Stimulated activated CD8-positive, alpha-beta memory T cell treated with anti-CD3 and anti-CD28 coated beads, Interleukin-15, amount 100 ng/mL, for 24 hours (primary cell): ENCODE data around the gene ARHGAP1.

Experiments used
- DNase-seq: peaks from one replicate; pipeline ENCODE4 v3.0.0-alpha.2; 2020; ENCODE audit warnings: low read depth

The ARHGAP1 gene

DNA sequence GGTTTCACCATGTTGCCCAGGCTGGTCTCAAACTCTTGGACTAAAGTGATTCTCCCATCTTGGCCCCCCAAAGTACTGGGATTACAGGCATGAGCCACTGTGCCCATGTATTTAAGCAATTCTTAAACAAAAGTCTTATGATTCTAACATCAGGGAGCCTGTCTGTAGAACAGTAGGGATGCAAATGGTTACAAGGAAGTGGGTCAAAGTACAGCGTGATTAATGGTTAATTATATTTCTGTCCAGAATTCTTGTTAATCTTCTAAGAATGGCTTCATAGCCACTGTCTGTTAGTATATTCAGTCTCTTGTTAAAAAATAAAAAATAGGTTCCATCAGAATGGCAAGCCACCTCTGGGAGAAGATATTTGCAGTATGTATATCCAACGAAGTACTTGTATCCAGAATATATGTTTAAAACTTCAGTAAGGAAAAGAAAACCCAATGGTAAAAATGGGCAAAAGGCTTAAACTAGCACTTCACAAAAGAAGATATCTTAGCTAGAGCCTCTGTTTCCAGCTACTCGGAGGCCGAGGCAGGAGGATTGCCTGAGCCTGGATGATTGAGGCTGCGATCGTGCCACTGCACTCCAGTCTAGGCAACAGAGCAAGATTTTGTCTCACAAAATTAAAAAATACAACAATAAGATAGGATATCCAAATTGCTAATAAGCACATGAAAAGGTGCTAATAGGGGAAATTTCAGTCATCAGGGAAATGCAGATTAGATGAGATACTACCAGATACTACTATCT, 60.2 kb downstream of the ARHGAP1 start:
- DNase-seq: no peak

DNA sequence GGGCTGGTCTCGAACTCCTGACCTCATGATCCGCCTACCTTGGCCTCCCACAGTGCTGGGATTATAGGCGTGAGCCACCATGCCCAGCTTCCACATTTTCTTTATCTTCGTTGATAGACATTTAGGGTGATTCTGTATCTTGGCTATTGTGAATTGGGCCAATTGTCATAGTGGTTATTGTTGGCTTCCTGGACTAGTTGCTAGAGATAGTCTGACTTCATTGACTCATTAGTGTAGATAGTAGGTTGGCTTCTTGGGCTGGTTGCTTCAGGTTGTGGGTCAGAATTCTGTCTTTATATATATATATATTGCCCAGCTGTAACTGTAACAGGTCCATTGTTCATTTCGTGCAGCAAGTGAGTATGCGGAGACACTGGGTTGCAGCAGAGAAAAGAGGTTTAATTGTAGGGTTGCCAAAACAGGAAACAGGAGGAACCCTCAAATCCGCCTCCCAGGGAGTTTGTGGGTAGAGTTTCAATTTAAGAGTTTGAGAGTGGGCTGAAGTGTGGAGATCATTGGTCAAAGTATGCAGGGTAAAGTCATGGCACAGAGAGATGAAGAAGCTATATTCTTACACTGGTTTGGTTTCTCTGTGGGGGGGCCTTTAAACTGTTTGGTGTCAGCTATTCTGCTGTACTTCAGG, 61.1 kb downstream of the ARHGAP1 start:
- no peak for DNase-seq

DNA sequence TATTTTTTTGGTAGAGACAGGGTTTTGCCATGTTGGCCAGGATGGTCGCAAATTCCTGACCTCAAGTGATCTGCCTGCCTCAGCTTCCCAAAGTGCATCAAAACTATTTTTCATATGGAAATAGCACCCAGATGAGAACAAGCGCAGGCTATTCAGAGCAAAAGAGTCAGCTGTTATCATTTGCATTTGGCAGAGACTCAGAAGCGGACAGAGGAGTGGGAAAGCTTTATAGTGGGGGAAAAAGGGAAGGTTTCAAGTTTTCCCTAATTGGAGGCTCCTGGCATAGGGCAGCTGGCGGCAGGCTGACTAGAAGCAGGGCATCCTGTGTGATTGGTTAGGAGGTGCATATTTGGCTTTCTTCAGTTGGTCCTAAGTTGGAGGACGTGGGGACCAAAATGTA, 62.9 kb downstream of the ARHGAP1 start:
- no peak for DNase-seq

DNA sequence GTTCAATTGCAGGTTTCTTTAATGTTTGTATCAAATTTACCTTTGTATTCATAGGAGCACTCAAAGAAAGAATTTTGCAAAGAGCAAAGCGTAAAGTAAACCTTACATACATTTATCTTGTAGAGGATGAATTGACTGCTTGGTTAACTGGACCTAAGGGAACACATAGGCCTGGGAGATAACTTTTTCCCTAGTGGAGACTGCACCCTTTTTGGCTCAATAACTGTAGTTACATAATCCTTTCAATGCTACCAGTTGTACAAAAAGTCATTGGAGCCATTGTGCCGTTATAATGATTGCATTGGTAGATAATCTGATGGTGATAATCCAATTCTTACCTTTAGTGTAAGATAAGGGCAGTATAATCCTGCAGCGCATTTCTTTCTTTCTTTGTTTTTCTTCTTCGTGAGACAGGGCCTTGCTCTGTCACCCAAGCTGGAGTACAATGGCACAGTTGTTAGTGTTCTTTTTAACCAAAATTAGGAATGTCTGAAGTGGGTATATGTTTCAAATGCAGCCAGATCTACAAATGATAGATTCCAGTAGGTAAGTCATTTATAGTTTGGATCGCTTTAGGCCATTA, 64.8 kb downstream of the ARHGAP1 start:
- no peak for DNase-seq

DNA sequence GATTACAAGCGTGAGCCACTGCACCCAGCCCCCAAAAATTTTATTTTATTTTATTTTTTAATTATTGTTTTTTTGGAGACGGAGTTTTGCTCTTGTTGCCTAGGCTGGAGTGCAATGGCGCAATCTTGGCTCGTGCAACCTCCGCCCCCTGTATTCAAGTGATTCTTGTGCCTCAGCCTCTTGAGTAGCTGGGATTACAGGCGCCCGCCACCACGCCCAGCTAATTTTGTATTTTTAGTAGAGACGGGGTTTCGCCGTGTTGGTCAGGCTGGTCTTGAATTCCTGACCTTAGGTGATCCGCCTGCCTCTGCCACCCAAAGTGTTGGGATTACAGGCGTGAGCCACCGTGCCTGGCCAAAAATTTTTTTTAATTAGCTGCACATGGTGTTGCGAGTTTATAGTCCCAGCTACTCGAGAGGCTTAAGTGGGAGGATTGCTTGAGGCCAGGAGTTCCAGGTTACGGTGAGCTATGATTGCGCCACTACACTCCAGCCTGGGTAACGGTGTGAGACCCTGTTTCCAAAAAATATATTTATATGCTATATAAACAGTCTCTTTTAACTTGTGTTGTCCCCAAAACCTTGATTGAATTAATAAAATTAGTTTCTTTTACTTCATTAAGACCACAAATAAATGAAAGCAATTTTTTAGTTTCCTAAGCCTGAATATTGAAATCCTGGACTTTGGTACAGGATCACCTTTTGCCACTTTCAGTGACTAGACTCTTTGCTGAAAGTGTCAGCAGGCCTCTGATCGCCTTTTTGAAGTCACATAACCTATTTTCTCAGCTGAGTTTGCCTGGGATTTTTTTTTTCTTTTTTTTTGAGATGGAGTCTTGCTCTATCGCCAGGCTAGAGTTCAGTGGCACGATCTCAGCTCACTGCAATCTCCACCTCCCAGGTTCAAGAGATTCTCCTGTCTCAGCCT, 66.9 kb downstream of the ARHGAP1 start:
- DNase-seq: no peak

DNA sequence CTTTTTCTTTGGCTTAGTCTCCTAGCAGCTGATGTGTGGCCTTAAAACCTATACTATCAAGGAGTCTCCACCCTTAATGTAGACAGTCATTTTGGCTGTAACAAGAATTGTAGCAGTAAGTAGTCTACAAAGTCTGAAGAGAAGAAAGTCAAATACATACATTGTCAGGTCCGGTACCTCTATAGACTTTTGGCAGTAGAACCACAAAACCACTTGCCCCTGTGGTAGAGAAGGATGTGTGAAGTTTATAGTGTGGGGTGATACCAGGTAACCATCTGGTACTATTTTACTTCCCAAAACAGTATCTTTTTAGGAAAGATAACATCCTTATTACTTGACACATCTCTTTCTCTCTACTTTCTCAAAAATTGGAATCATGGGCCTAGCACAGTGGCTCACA, 67.9 kb downstream of the ARHGAP1 start:
- no peak for DNase-seq

DNA sequence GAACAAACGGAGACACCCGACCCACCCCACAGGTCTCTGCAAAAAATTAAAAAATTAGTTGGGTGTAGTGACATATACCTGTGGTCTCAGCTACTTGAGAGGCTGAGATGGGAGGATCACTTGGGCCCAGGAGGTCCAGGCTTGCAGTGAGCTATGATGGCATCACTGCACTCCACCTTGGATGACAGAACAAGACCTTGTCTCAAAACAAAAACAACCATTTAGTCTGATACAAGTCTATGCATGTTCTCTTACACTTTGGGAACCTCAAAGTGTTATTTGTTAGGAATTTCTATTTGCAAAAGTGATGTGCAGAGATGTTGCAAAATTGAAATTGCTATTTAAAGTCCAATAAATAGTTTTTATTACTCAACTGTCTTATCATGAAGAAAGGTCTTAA, 68.7 kb downstream of the ARHGAP1 start:
- DNase-seq: no peak

DNA sequence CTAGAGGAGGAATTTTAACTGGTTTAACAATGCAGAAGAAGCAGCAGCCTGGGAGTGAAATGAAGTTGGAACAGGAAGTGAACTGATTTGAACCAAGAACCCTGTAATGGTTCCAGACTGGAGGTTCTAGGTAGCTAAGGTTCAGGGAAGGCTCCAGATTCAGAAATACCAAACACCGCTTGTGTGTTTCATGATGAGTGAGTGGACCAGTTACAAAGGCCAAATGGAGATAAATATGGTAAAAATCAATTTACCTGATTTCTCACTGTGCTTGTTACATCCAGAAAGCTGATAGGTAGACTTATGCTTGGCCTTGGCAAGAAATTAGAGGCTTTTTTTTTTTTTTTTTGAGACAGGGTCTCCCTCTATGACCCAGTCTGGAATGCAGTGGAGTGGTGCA, 70.2 kb downstream of the ARHGAP1 start:
- no peak for DNase-seq

DNA sequence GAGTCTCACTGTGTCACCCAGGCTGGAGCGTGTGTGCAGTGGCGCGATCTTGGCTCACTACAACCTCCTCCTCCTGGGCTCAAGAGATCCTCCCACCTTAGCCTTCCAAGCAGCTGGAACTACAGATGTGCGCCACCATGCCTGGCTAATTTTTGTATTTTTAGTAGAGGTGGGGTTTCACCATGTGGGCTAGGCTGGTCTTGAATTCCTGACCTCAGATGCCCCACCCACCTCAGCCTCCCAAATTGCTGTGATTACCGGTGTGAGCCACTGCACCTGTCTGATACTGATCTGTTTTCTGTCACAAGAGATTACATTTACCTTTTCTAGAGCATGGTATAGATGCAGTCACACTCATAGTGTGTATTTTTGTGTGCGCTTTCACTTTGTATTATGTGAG, 71.5 kb downstream of the ARHGAP1 start:
- DNase-seq: no peak
